Mesodermal cell (in vitro differentiated cells): ENCODE data around the gene TGFBR3.

Source experiments
- H3K27ac ChIP-seq: 2 replicates; pipeline ENCODE4 v1.7.0; 2013; ENCODE audit warnings: mild to moderate bottlenecking, low read depth, low read length, moderate library complexity; ENCODE audit not compliant: severe bottlenecking
- H3K36me3 ChIP-seq: 2 replicates; pipeline ENCODE4 v1.7.1; 2013; ENCODE audit warnings: mild to moderate bottlenecking, low read length, moderate library complexity; ENCODE audit not compliant: control insufficient read depth, insufficient read depth
- H3K4me1 ChIP-seq: one replicate; pipeline ENCODE4 v1.7.1; 2013; ENCODE audit warnings: mild to moderate bottlenecking, low read length; ENCODE audit not compliant: insufficient read depth, control insufficient read depth, poor library complexity, severe bottlenecking
- H3K4me3 ChIP-seq: 2 replicates; pipeline ENCODE4 v1.7.0; 2013; ENCODE audit warnings: low read length, control low read depth, mild to moderate bottlenecking; ENCODE audit not compliant: insufficient read depth, poor library complexity, severe bottlenecking; ENCODE audit errors: extremely low read depth
- H3K9me3 ChIP-seq: 2 replicates; pipeline ENCODE4 v1.7.1; 2013; ENCODE audit warnings: mild to moderate bottlenecking, low read length, moderate library complexity; ENCODE audit not compliant: control insufficient read depth
- WGBS, 2 experiments: methylation state at CpG; one replicate each; pipeline ENCODE4 v1.1.5; 2013; ENCODE audit warnings: missing lambda C conversion rate in 2 of 2; ENCODE audit not compliant: insufficient coverage in 2 of 2; 5-methylcytosine and 5-hydroxymethylcytosine counted together

TGFBR3 gene

DNA sequence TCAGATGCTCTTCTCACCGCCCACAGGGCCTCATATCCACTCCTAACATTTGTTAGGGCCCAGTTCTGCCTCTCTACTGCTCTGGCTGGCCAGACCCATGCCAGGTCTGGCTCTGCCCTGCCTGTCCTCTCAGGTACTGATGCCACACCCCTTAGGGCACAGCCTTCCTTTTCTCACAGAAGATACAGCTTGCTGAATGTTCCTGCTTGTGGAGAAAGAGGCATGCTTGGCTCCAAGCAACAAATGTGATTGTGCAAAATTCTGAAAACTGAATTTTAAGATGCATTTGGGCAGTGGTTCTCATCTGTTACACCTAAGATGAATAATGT, 178.1 kb downstream of the TGFBR3 start:
- WGBS, 2 experiments: 86 to 91% methylated on average over 1 of the region's 1 CpG
- H3K4me3 ChIP-seq: no peak overlapping the region
- no peak overlapping the region for H3K27ac ChIP-seq
- peaks cover 11% of the 10 kb centered on the region for H3K36me3 ChIP-seq
- no peaks in the 10 kb centered on the region for H3K4me1 ChIP-seq
- H3K9me3 ChIP-seq: no peaks in the 10 kb centered on the region

DNA sequence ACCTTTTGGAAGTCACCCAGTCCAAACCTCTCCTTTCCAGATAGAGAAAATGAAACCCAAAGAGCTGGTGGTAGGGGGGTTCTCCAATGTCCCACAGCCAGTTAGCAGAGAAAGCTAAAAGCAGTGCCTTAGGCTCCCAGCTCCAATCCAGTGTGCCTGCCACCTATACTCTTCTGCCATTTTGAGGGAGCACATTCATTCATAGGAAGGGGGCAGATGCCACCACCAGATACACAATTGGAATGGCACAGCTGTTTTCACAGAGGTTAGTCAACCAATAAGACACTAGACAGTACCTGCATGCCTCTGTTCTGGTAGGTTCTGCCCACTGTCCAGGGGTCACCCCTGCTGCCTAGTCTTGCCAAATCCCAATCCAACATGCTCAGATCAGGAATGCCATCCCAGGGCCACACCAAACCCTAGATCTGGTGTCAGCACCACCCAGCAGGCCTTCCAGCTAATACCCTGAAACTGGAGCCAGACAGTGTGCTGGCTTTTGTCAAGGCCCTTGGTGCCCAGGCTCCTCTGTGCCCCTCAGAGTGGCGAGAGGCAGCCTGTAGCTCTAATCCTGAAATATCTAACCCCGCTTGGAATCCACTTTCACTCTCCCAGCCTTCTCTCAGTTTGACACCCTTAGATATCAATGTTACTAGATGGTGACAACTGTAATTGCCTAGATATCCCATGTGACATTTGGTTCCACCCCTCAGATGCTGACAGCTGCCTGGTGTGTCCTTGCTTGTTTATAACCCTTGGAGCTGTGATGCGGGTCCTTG, 178.6 kb downstream of the TGFBR3 start:
- H3K4me3 ChIP-seq: no peak overlapping the region
- H3K4me1 ChIP-seq: no peaks in the 10 kb centered on the region
- H3K9me3 ChIP-seq: no peaks in the 10 kb centered on the region
- 93 to 100% methylated on average over 3 of the region's 3 CpGs for WGBS, 2 experiments
- H3K27ac ChIP-seq: no peak overlapping the region
- peaks cover 11% of the 10 kb centered on the region for H3K36me3 ChIP-seq

DNA sequence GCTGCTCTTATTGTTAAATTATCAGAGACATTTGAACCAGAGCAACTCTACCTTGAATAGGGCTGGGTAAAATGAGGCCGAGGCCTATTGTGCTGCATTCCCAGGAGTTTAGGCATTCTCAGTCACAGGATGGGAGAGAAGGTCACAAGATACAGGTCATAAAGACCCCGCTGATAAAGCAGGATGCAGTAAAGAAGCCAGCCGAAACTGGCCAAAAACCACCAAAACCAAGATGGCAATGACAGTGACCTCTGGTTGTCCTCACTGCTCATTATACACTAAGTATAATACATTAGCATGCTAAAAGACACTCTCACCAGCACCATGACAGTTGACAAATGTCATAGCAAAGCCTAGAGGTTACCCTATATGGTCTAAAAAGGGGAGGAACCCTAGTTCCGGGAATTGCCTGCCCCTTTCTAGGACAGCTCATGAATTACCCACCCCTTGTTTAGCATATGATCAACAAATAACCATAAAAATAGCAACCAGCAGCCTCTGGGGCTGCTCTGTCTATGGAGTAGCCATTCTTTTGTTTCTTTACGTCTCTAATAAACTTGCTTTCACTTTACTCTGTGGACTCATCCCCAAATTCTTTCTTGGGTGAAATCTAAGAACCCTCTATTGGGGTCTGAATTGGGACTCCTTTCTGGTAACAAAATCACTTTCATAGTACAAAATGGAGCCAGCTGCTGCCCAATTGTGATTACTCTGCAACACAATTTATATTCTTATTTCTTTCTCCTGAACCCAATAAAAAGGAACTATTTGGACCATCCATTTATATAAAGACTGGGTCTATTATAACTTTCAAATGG, 179.6 kb downstream of the TGFBR3 start:
- Histone ChIP-seq H3K4me1 (no peaks in the 10 kb centered on the region), H3K36me3 (peaks cover 11% of the 10 kb centered on the region), H3K27ac (no peak overlapping the region), H3K4me3 (no peak overlapping the region), H3K9me3 (no peaks in the 10 kb centered on the region)
- WGBS, 2 experiments: 45 to 50% methylated on average over 2 to 4 of the region's 5 CpGs

DNA sequence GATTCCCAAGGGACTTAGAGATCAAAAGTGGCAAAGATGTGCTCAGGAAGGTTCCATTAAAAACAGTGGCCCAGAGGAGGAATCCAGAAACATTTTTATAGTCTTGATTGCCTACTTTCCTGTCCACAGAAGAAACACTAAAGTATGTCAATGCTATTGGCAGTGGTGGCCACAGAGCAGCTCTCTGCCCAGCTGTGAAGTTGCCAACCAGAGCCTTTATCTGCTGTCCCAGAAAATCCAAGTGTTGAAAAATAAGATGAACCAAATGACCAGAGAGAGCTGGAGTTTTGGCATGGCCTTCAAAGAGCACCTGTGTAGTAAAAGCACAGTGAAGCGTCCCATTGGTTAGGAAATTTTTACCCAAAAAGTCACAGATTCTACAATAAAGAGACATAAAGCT, 181.2 kb downstream of the TGFBR3 start:
- Histone ChIP-seq H3K27ac (no peak overlapping the region), H3K36me3 (peaks cover 4% of the 10 kb centered on the region), H3K4me3 (no peak overlapping the region), H3K4me1 (no peaks in the 10 kb centered on the region), H3K9me3 (no peaks in the 10 kb centered on the region)
- 100% methylated on average over 1 of the region's 1 CpG; no CpG with 5 or more reads in 1 of the 2 experiments for WGBS, 2 experiments

DNA sequence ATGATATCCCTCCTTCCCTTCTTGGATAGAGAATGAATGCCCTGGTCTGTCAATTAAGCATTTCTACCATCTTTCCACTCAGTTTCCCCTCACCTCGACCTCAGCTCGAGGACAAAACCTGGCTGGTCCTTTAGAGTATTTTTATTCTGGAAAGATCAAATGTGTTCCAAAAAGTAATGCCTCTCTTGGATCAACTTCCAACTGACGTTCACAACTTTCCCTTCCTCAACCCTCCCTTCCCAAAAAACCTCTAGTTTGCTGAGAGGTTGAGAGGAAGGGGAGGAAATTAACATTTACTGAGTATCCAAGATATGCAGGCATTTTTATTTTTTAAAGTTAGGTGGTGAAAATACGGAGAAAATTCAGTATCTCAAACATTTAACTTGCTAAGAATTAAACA, 182.9 kb downstream of the TGFBR3 start:
- WGBS, 2 experiments: no CpG with 5 or more reads among the region's 4 CpGs
- no peaks in the 10 kb centered on the region for H3K36me3 ChIP-seq
- H3K4me1 ChIP-seq: no peaks in the 10 kb centered on the region
- H3K9me3 ChIP-seq: no peaks in the 10 kb centered on the region
- no peak overlapping the region for H3K4me3 ChIP-seq
- no peak overlapping the region for H3K27ac ChIP-seq

DNA sequence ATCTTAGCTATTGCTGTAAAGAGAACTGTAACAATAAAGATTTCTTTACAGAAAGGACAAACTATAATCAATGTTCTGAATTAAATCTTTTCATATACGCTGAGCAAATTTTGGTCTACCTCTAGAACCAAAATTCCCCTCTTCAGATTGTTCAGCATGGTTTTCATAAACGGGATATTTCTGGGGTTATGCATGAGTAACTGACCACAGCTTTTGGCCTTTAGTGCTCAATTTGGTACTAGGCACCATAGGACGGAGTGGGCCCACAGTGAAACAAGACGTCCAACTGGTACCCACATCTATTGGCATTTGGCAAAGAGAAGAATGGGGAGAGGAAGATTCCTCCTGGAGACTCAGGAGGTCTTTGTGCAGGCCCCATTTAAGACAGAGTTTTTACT, 184.5 kb downstream of the TGFBR3 start:
- H3K4me1 ChIP-seq: no peaks in the 10 kb centered on the region
- H3K36me3 ChIP-seq: no peaks in the 10 kb centered on the region
- H3K4me3 ChIP-seq: no peak overlapping the region
- WGBS, 2 experiments: 89 to 94% methylated on average over 3 to 4 of the region's 4 CpGs
- H3K27ac ChIP-seq: no peak overlapping the region
- H3K9me3 ChIP-seq: no peaks in the 10 kb centered on the region

- WGBS, 2 experiments: 100% methylated on average over 1 of the region's 8 CpGs
- no peak overlapping the region for H3K4me3 ChIP-seq
- no peaks in the 10 kb centered on the region for H3K36me3 ChIP-seq
- H3K9me3 ChIP-seq: no peaks in the 10 kb centered on the region
- no peak overlapping the region for H3K27ac ChIP-seq
- H3K4me1 ChIP-seq: no peaks in the 10 kb centered on the region
Measured at GRCh38 chr1:91700771-91701471, 185.0 kb downstream of the TGFBR3 start.

GRCh38 chr1:91700332-91700731, 185.6 kb downstream of the TGFBR3 start:
- no peak overlapping the region for H3K27ac ChIP-seq
- H3K4me3 ChIP-seq: no peak overlapping the region
- H3K9me3 ChIP-seq: no peaks in the 10 kb centered on the region
- no peaks in the 10 kb centered on the region for H3K4me1 ChIP-seq
- H3K36me3 ChIP-seq: no peaks in the 10 kb centered on the region
- 86 to 91% methylated on average over 1 of the region's 2 CpGs for WGBS, 2 experiments

DNA sequence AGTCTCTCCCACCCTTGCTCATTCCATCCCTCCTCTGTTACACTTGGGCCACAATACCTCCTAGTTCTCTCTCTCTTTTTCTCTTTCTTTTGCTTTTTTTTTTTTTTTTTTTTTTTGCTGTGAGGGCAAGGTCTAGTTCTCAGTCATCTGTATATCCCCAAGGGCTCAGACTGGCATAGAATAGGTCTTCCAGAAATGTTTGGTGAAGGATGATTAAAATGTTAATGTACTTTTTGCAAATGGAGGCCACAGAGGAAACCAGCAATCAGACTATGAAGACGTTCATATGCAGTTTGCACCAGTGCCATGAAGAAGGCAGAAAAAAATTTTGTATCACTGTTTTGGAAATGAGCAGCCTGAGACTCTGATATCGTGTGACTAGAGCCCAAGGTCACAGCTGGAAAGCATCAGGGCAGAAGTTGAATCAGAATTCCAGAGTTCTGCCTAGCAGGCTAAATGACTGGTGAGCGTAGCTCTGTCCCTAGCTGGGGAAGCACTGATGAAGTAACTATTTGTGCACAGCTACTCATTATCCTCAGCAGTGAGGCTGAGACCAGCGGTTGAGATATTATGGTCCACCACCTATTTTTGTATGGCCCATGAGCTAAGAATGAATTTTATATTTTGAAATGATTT, 186.5 kb downstream of the TGFBR3 start:
- 83 to 91% methylated on average over 3 of the region's 4 CpGs for WGBS, 2 experiments
- Histone ChIP-seq H3K27ac (no peak overlapping the region), H3K36me3 (no peaks in the 10 kb centered on the region), H3K4me1 (no peaks in the 10 kb centered on the region), H3K4me3 (no peak overlapping the region), H3K9me3 (no peaks in the 10 kb centered on the region)

GRCh38 chr1:91697861-91698260, 188.1 kb downstream of the TGFBR3 start:
- H3K4me3 ChIP-seq: no peak overlapping the region

More at GRCh38 chr1:91697861-91698260, 188.1 kb downstream of the TGFBR3 start:
- WGBS, 2 experiments: no CpG with 5 or more reads among the region's 2 CpGs
- Histone ChIP-seq H3K4me1 (no peaks in the 10 kb centered on the region), H3K9me3 (no peaks in the 10 kb centered on the region), H3K27ac (no peak overlapping the region), H3K36me3 (no peaks in the 10 kb centered on the region)
